HG02588 (cell line): Measurements from ENCODE around the gene RAMACL.

ENCODE experiments used
- ATAC-seq: cut with Tn5 transposase; IDR thresholded peaks from one replicate; pipeline ENCODE4 v1.9.1; 2021; ENCODE audit warnings: mild to moderate bottlenecking, moderate library complexity; ENCODE audit not compliant: unreplicated experiment

Gene RAMACL

GRCh38 chr6:166538297-166539010 lies 48.0 kb downstream of the RAMACL start:
- no peak for ATAC-seq

- ATAC-seq, result no peak
Observed at GRCh38 chr6:166534658-166535406, 51.6 kb downstream of the RAMACL start.

DNA sequence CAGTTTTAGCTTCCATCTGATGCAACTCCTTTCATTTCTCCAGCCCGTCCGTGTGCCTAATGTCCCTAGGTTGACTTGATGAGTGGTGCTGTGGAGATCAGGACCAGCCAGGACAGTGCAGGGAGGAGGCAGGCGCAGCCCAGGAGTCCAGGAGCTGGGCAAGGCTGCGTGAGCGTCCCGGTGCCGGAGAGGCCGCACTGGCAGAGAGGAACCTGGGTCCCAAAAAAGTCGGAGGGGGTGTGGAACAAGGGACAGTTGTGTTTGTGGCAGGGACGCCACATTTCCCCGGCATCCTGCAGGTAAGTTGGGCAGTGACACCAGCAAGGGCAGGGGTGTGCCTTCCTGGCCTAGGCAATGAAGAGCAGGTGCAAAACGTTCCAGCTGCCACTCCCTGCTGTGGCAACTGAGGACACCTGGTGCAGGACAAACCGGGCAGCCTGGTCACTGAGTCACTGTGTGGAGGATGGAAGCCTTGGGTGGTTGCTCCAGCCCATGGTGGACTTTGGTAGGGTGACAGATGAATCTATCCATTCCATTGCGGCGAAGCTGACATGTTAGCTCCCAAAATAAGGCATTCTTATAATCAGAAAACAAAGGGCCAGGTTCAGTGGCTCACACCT lies 53.2 kb downstream of the RAMACL start:
- ATAC-seq, result no peak
